ELR (cell line): ENCODE results near the gene WDFY2.
A peak's percentile ranks its signal among the peaks of the same experiment; 100 is the strongest.

Experiments
- DNase-seq: peaks from one replicate; pipeline ENCODE4 v3.0.0-alpha.2; 2015; ENCODE audit warnings: low read depth

Gene WDFY2

DNA sequence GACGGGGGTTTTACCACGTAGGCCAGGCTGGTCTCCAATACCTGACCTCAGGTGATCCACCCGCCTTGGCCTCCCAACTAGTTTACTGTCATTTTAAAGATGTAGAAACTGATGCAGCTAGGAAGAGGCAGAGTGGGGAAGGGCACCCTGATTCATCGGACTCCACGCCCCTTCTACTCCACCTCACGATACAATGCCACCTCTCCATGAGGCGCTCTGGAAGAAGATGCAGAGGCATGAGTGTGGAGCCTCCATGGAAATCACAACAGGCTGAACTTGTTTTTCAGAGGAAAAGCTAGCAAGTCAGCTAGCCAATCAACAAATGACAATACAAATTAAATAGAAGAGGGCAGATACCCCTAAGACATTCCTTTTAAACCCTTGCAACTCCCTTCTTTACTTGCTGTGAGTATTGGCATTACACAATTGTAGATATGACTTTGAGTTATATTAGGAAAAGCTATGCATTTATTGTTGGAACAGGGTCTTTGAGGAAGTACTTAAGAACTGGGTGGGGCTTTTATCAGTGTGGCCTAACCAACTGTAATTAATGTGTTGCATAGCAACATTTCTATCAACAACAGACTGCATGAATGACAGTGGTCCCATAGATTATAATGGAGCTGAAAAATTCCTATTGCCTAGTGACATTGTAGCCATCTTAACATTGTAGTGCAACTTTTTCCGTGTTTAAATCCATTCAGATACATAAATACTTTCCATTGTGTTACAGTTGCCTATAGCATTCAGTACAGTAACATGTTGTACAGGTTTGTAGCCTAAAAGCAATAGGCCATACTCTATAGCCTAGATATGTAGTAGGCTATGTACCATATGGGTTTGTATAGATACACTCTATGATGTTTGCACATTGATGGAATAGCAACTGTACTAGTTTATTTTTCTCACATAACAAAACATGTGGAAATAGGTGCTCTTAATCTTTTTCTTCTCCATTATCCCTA, 17.6 kb downstream of the WDFY2 start:
- DNase-seq, result no peak

- DNase-seq, result no peak
These were observed 19.5 kb downstream of the WDFY2 start for GRCh38 chr13:51603716-51604115.

- DNase-seq, result no peak
These were observed 21.4 kb downstream of the WDFY2 start for GRCh38 chr13:51605698-51606097.

- DNase-seq, result no peak
These were observed 22.9 kb downstream of the WDFY2 start for GRCh38 chr13:51607165-51607564.

- DNase-seq, result no peak
These were observed 24.7 kb downstream of the WDFY2 start for GRCh38 chr13:51608857-51609406.

- no peak for DNase-seq
These were observed 28.6 kb downstream of the WDFY2 start for GRCh38 chr13:51612867-51613266.

DNA sequence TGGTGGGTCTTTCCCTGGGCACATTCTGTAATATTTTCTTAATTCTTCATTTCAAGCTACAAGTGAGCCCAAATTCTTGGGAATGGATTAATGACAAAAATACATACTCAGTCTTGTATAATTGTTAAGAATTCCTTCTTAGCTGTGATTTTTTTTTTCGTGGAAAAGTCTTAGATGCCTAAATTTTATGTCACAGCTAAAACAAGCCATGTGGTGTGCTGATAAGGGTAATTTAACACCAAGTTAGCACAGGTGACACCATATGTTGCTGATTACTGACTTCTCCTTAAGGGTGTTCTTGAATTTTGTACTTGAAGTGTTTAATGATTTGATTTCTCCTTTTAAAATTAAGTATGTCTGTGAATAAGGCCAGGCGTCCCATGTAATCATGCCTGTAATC, 29.3 kb downstream of the WDFY2 start:
- no peak for DNase-seq

DNA sequence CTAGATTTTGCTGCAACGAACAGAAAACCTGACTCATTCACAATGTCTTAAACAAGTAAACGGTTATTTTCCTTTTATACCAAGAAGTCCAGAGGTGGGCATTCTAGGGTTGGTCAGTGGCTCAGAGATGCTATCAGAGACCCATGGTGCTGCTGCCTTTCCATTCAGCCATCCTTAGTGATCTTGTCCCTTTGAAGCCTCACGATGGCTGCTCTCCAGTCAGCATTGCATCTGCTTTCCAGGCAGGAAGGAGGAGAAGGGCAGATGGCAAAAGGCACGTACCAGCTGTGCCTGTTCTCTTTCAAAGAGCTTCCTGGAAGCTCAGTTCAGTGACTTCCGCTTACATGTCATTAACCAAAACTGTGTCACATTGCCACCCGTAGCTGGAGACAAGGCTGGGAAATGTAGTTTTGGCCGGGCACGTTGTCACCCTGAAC, 30.1 kb downstream of the WDFY2 start:
- DNase-seq, result no peak

GRCh38 chr13:51618626-51619025, 34.4 kb downstream of the WDFY2 start:
- no peak for DNase-seq

DNA sequence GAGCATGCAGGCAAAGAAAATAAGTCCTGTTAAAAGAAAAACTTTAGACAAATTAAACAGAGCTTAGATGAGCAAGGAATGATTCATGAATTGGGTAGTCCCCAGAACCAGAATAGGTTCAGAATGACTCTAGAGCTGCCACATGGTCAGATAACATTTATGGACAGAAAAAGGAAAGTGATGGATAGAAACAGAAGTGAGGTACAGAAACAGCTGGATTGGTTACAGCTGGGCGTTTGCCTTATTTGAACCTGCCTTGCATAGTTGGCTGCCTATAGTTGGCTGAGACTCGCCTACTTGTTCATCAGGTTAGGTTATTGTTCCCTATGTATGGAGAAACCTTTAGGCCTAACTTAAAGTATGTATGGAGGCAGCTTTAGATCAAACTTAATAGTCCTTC, 35.4 kb downstream of the WDFY2 start:
- DNase-seq, result peak; percentile 79

GRCh38 chr13:51620165-51620983, 36.1 kb downstream of the WDFY2 start:
- DNase-seq, result no peak

- no peak for DNase-seq
These were observed 37.3 kb downstream of the WDFY2 start for GRCh38 chr13:51621602-51622001.

DNA sequence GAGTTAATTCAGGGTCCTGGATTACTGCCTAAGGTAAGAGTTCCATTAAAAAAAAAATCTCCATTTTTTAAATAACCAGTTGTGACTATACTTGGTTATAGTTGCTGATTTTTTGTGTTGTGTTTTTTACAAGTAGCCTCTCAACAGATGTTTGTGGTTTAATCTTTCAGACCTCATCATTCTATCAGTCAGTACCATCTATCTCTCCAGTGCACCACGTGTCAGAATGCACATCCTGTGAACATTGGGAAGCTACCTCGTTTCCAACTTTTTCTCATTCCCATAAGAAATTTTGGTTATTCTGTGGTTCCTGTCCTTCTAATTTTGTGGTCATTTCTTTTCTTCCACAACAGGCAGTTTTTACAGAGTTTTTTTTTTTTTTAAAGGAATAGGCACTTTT, 39.2 kb downstream of the WDFY2 start:
- peak; percentile 41 for DNase-seq

DNA sequence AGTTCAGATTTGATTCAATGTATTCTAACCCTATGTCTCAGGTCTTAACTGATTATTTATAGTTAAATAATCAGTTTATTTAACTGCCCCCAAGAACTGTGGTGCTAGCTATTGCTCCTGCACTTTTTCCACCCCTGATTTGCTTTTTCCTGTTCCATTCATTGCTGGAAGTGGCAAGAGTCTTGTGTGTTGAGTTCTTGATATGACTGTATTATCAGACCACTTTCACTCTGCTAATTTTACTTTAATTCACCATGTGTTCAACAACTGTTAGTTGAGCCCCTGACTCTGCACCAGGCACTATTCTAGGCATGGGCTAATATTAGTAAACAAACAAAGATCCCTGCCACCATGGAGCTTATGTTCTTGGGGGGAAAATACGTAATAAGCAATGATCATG, 39.9 kb downstream of the WDFY2 start:
- DNase-seq, result no peak

DNA sequence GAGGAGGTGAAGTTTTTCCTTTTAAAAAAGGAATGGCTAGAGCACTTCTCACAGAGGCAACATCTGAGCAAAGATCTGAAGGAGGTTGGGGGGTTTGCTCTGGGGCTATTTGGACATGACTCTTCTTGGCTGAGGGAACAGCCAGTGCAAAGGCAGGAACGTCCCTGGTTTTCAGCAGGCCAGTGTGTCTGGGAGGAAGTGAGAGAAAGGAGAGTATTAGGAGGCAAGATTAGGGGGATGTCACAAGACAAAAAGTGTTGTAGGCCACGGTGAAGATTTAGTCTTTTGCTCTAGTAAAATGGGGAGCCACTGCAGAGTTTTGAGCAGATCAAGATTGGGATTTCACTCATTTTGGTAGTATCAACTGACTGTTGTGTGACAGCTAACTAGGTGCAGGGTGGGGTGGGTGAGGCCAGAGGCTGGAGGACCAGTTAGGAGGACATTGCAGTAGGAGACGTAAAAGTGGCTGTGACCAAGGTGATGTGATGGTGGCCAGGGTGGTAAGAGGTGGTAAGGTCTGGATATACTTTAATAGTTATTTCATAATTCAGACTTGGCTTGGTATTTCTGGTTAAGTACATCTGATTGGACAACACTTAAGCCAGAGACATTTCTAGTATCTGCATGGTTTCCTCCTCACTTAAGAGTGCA, 40.6 kb downstream of the WDFY2 start:
- DNase-seq, result no peak

DNA sequence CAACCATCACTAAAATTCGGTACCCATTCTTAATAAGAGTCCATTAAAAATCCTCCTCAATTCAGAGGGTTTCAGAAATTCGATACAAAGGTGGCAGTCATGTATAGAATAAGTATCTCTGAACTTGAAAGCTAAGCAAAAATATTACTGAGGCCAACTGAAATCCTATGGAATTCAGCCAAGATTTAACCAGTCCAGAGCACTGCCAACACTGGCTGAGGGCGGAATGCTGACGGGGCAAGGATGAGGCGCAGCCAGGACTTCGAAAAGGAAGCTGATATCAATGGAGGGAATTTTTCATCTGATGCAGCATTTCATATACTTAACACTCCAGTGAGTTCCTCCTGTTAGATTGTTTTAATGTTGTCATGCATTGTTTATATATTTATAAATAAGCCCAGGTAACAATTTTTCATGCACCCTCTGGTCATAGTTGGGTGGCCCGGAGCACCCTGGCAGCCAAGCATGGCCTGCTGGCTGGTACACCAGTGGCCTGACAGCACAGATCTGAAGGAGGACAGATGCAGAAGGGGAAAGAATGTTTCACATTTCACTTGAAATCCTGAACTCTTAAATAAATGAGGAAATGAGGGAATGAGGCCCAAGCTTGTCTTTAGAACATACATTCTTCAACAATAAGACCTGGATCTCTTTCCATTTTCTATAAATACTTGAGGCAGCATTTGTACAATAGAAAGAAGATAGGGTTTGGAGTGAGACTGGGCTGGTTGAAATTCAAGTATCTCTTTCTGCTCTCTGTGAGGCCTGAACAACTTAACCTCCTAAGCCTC, 41.5 kb downstream of the WDFY2 start:
- no peak for DNase-seq

GRCh38 chr13:51626749-51627148, 42.5 kb downstream of the WDFY2 start:
- DNase-seq, result no peak

- DNase-seq, result peak; percentile 26
These were observed 44.0 kb downstream of the WDFY2 start for GRCh38 chr13:51628059-51628852.

DNA sequence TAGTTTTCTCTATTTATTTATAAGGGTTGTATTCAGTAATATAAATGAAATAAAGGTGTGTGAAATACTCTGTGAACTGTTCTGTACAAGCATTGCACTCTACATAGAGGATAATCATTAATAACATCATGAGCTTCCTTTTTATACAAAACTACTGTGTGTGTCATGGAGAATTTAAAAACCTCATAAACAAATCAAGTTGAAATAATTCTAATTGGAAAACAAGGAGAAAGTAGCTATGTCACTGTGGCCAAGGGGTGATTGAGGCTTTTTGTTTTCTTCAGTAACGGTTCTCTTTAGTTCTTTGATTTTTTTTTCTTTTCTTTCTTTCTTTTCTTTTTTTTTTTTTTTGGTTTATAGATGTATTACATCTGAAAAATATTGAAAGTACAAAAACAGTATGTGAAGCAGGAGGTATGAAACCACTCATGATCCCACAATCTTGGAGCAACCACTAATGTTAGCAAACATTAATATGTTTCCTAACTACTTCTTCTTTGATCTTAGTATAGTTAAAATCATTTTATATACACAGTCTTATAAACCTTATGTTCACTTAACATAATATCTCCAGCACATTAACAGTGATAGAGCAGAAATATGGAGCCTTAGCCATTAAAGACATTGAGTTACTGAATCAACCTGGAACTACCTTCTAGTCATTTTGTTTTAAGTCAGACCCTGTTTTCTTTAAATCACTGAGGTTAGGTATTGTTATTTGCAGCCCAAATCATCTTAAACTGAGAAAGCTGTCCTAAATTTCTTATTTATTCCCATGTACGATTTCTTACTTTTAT, 45.4 kb downstream of the WDFY2 start:
- peak; percentile 26 for DNase-seq

- peak; percentile 53 for DNase-seq
These were observed 46.0 kb downstream of the WDFY2 start for GRCh38 chr13:51630288-51630615.
